Right lobe of liver (tissue), 4 donors: ENCODE results near the gene ARPP21.

Experiments used
- POLR2A ChIP-seq: fragments of 450-650 bp; IDR thresholded peaks from one replicate; pipeline ENCODE4 v1.6.1; 2017; ENCODE audit warnings: antibody characterized with exemption, mild to moderate bottlenecking
- TF ChIP-seq, protein P1 (sequence below), 4 donors: fragments of 200-600 bp in 3 of 4; fragments of 450-650 bp in 1 of 4; IDR thresholded peaks; one replicate each; pipeline versions ENCODE4 v1.5.1 to v1.8.0; 2016 to 2022; ENCODE audit warnings: antibody characterized with exemption in 4 of 4, mild to moderate bottlenecking in 2 of 4
- donor health status: DM: no; HTN: no; CAD: no.
- donor health status: DM: no; HTN: no; CAD: no.
- donor health status: DM: no; HTN: yes; CAD: no.

DNA sequence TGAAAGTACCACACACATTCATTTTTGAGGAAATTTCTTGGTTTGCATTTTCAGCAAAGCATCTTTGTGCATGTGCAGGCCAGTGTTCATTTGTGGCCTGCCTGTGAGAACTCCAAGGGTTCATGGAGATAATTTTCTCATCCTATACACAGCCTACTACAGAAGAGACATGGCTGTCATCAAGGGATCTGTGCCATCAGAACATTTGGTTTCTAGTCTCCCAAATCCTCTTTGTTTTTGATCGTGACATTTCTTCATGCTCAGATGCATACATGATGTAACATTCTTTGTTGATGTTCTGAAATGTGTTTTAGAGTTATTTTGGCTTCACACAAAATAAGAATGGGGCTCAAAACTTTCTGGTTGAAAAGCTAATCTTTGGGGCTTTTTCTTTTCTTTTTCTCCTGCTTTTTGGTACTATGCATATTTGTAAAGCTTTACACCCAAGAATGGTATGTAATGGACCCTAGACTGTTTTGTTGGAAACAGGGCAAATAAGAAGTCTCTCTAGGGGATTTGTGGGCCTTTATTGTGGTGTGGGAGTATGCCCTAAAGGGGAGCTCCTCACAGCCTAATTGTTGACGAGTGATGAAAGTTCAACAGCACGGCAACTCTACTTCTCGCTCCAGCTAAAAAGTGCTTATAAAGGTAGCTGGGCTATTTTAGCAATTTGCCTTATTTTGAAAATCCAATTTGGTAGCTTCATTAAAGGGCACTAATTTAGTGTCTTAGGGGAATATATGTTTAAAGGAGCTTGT, 3.2 kb upstream of the ARPP21 start:
- TF ChIP-seq, protein P1, sequence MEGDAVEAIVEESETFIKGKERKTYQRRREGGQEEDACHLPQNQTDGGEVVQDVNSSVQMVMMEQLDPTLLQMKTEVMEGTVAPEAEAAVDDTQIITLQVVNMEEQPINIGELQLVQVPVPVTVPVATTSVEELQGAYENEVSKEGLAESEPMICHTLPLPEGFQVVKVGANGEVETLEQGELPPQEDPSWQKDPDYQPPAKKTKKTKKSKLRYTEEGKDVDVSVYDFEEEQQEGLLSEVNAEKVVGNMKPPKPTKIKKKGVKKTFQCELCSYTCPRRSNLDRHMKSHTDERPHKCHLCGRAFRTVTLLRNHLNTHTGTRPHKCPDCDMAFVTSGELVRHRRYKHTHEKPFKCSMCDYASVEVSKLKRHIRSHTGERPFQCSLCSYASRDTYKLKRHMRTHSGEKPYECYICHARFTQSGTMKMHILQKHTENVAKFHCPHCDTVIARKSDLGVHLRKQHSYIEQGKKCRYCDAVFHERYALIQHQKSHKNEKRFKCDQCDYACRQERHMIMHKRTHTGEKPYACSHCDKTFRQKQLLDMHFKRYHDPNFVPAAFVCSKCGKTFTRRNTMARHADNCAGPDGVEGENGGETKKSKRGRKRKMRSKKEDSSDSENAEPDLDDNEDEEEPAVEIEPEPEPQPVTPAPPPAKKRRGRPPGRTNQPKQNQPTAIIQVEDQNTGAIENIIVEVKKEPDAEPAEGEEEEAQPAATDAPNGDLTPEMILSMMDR (IDR thresholded peaks at IDR 0.05): no peak
- no peak for TF ChIP-seq POLR2A
